Measurements from ENCODE around the gene SLC66A3.
"Not testable (repeated sequence)": the region's sequence is repeated elsewhere in the genome, so short reads cannot be mapped to it uniquely, and the experiment has no call there.

Gene SLC66A3

GRCh38 chr2:11163439-11164317 lies 8.4 kb downstream of the SLC66A3 start:
- no peak for DNase-seq (ENCODE audit: insufficient read length, low spot score)
- no peak for FAIRE-seq
- TF ChIP-seq POLR2A (IDR thresholded peaks at IDR 0.05; ENCODE audit: low read depth, low read length), result no peak

- not testable (repeated sequence) for DNase-seq (ENCODE audit: insufficient read length, low spot score); FAIRE-seq
Measured at GRCh38 chr2:11165046-11165445, 9.8 kb downstream of the SLC66A3 start.

DNA sequence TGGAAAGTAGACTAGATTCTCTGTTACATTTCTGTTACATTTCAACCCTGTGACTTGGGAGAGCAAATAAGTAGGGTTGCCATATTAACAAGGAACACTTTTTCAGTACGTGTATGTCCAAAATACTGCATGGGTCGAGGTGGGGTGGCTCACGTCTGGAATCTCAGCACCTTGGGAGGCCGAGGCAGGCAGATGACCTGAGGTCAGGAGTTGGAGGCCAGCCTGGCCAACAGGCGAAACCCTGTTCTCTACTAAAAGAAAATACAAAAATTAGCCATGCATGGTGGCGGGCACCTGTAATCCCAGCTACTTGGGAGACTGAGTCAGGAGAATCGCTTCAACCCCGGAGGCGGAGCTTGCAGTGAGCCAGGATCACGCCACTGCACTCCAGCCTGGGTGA lies 11.2 kb downstream of the SLC66A3 start:
- FAIRE-seq, result no peak
- TF ChIP-seq POLR2A (IDR thresholded peaks at IDR 0.05; ENCODE audit: low read depth, low read length), result no peak
- no peak for DNase-seq (ENCODE audit: insufficient read length, low spot score)

DNA sequence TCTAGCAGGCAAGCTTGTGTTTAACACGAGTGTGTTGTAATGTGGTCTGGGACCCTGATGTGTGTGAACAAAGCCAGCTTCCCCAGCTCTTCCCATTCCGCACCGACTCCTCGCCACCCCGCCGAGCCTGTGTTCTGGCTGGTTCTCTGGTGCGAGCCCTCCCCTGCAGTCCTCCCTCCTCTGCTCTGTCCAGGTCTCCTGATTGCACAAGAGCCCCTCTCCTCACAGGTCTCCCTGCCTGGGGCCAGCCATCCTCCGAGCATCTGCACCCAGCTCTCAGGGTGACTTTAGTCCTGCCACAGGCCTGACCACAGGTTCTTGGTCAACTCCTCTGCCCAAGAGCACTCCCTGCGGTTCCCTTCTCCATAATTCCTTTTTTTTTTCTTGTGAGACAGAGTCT lies 13.2 kb downstream of the SLC66A3 start:
- DNase-seq (ENCODE audit: insufficient read length, low spot score) (no peak), FAIRE-seq (no peak)
- TF ChIP-seq POLR2A (IDR thresholded peaks at IDR 0.05; ENCODE audit: low read depth, low read length), result no peak

DNA sequence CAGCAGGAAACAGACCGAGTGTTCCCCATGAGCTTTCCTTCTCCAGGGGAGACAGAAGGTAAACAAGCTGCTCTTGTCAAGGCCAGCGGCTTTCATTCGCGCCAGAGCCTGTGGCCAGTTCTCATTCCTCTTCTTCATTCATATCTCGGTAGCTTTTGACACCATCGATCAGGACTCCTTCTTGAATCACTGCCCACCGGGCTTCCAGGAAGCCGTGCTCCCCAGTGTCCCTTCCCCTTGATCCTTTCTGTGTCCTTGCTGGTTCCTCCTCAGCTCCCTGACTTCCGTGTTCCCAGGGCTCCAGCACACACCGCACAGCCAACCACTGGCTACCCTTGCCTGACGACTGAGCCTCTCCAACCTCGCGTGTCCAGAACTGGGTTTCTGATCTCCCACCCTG lies 14.1 kb downstream of the SLC66A3 start:
- FAIRE-seq, result no peak
- no peak for TF ChIP-seq POLR2A (IDR thresholded peaks at IDR 0.05; ENCODE audit: low read depth, low read length)

GRCh38 chr2:11174222-11174621 lies 19.0 kb downstream of the SLC66A3 start:
- no peak for FAIRE-seq
- TF ChIP-seq POLR2A (IDR thresholded peaks at IDR 0.05; ENCODE audit: low read depth, low read length), result no peak

More for the DNA sequence above, 14.1 kb downstream of the SLC66A3 start:
- DNase-seq (ENCODE audit: insufficient read length, low spot score), result no peak

DNA sequence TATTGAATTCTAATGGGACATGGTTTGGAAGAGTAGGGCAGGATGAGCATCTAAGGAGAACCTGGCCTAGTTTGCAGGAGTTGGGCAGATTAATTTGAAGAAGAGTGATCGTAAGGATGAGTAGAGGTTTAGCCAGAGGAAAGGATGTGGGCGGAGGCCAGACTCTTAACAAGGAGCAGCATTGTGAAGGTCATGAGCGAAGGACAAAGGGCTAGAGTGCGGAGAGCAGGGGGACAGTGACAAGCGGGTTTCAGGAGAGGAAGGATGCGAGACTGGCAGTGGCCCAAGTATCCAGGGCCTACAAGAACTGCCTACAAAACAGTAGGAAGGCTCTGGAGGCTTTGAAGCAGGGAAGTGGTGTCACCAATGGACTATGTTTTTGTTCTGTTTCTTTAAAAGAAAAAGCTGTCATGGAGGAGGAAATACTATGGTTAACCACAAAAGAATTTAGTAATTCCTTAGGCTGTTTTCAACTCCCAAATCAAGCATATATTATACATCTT lies 20.1 kb downstream of the SLC66A3 start:
- DNase-seq (ENCODE audit: insufficient read length, low spot score) (peak; percentile 61), FAIRE-seq (peak; percentile 88)
- no peak for TF ChIP-seq POLR2A (IDR thresholded peaks at IDR 0.05; ENCODE audit: low read depth, low read length)

More at GRCh38 chr2:11174222-11174621, 19.0 kb downstream of the SLC66A3 start:
- no peak for DNase-seq (ENCODE audit: insufficient read length, low spot score)

DNA sequence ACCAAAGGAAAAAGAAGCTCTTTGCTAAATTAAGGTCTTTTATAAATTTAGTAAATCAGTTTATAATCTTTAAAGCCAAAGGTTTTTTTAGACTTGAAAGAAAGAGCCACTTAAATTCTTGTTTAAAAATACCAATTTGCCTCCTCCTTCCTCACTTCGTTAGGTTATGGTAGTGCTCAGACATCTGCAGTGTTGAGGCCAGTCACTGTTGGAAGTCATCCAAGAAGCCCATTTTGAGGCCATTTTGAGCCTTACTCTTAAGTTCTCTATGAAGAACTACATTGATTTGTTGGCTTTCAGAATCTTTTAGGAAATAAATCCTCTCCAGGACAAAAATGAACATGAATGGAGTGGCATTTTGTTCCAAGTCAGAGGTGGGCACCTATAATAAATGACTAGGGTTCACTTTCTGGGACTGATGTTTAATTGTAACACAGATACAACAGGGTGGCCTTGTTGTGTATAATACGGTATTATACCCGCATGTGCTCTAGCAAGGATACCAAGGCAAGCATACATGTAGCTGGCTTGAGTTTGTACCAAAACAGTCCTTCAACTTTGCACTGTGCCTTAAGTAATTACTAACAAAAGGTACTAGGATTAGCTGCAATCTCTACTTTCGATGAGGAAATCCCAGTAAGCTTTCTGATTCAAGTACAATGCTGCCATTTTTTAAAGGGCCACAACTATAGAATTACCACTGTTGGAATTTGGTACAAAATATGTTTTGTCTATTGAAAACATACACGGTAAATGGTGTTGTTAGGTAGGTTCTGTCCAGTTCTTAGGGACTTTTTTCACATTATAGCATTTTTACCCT lies 22.8 kb downstream of the SLC66A3 start:
- DNase-seq (ENCODE audit: insufficient read length, low spot score), result no peak
- peak; percentile 60 for FAIRE-seq
- no peak for TF ChIP-seq POLR2A (IDR thresholded peaks at IDR 0.05; ENCODE audit: low read depth, low read length)

- TF ChIP-seq POLR2A (IDR thresholded peaks at IDR 0.05; ENCODE audit: low read depth, low read length), result no peak
- DNase-seq (ENCODE audit: insufficient read length, low spot score) (no peak), FAIRE-seq (no peak)
Measured at GRCh38 chr2:11179196-11179595, 23.9 kb downstream of the SLC66A3 start.

DNA sequence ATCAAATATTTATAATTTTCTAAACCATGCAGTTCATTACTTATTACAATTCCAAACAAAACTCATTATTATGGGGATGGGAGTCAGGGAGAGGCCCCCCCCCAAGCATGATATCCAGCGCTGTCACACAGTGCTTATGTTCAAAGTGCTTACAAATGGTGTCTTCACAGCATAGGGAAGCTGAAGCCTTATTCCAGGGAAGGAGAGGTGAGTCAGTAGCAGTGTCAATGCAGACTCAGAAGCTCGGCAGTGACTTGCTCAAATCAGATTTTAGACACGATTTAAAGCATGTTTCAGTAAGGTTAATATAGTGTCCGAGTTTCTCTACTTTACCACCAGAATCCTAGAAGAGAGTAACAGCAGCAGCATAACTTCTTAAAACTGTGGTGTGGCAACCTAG lies 24.6 kb downstream of the SLC66A3 start:
- no peak for TF ChIP-seq POLR2A (IDR thresholded peaks at IDR 0.05; ENCODE audit: low read depth, low read length)
- DNase-seq (ENCODE audit: insufficient read length, low spot score) (no peak), FAIRE-seq (peak; percentile 80)

DNA sequence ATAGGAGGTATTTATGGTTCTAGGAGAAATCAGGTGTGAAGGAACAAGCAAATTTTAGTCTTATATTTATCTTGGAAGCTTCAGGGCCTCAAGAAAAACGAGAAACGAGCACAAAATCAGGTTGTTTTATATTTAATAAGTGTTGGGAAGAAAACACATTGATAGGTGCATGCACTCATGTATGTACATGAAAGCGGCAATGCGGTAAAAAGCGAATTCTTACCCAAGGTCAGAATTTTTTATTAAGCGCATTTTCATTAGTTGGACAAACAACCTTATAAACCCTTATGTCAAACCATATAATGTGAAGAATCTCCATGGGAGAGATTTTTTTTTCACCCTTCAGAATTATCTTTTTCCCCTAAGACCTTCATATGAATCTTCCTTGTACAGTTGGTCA lies 25.4 kb downstream of the SLC66A3 start:
- no peak for TF ChIP-seq POLR2A (IDR thresholded peaks at IDR 0.05; ENCODE audit: low read depth, low read length)
- no peak for DNase-seq (ENCODE audit: insufficient read length, low spot score)

GRCh38 chr2:11182951-11183350 lies 27.7 kb downstream of the SLC66A3 start:
- TF ChIP-seq POLR2A (IDR thresholded peaks at IDR 0.05; ENCODE audit: low read depth, low read length), result no peak
- FAIRE-seq, result peak; percentile 23
- no peak for DNase-seq (ENCODE audit: insufficient read length, low spot score)

More for the DNA sequence above, 25.4 kb downstream of the SLC66A3 start:
- no peak for FAIRE-seq

- no peak for FAIRE-seq
- no peak for TF ChIP-seq POLR2A (IDR thresholded peaks at IDR 0.05; ENCODE audit: low read depth, low read length)
- no peak for DNase-seq (ENCODE audit: insufficient read length, low spot score)
Measured at GRCh38 chr2:11186145-11186544, 30.9 kb downstream of the SLC66A3 start.

- TF ChIP-seq POLR2A (IDR thresholded peaks at IDR 0.05; ENCODE audit: low read depth, low read length), result no peak
- DNase-seq (ENCODE audit: insufficient read length, low spot score), result no peak
- peak; percentile 65 for FAIRE-seq
Measured at GRCh38 chr2:11187083-11187619, 31.9 kb downstream of the SLC66A3 start.
